H9 (cell line): ENCODE results near the gene INCENP. TPM values are rescaled to one million over a fixed set of nuclear protein-coding genes. Genes with fewer than 3 reads are reported as not detected.

Experiments
- DNase-seq: peaks from one replicate; pipeline ENCODE4 v3.0.0-alpha.2; 2017
- H2AFZ ChIP-seq: one replicate; pipeline ENCODE4 v1.6.1; 2013; ENCODE audit warnings: mild to moderate bottlenecking, low read length, control low read depth, moderate library complexity
- H2AK5ac ChIP-seq: 2 replicates; pipeline ENCODE4 v1.6.1; 2013; ENCODE audit warnings: low read length, control low read depth, mixed read lengths; ENCODE audit not compliant: insufficient read length
- H2BK120ac ChIP-seq: one replicate; pipeline ENCODE4 v1.6.1; 2013; ENCODE audit warnings: low read depth, mild to moderate bottlenecking, low read length, control low read depth, inconsistent platforms; ENCODE audit not compliant: poor library complexity, severe bottlenecking
- H2BK12ac ChIP-seq: 2 replicates; pipeline ENCODE4 v1.6.1; 2013; ENCODE audit warnings: low read length, control low read depth, mixed read lengths, low read depth; ENCODE audit not compliant: insufficient read length
- H2BK15ac ChIP-seq: 2 replicates; pipeline ENCODE4 v1.6.1; 2013; ENCODE audit warnings: low read depth, low read length, control low read depth
- H2BK20ac ChIP-seq: one replicate; pipeline ENCODE4 v1.6.1; 2013; ENCODE audit warnings: low read depth, mild to moderate bottlenecking, low read length, control low read depth, inconsistent platforms; ENCODE audit not compliant: poor library complexity, severe bottlenecking
- H2BK5ac ChIP-seq: 2 replicates; pipeline ENCODE4 v1.6.1; 2013; ENCODE audit warnings: low read length, control low read depth, mixed read lengths; ENCODE audit not compliant: insufficient read length
- H3K14ac ChIP-seq: 2 replicates; pipeline ENCODE4 v1.6.1; 2013; ENCODE audit warnings: low read length, control low read depth; ENCODE audit not compliant: insufficient read depth
- H3K18ac ChIP-seq: 2 replicates; pipeline ENCODE4 v1.6.1; 2013; ENCODE audit warnings: low read depth, mild to moderate bottlenecking, mixed read lengths, low read length, control low read depth; ENCODE audit not compliant: insufficient read length
- H3K23ac ChIP-seq: 2 replicates; pipeline ENCODE4 v1.6.1; 2013; ENCODE audit warnings: low read length, control low read depth, mixed read lengths, low read depth; ENCODE audit not compliant: insufficient read length
- H3K23me2 ChIP-seq: 2 replicates; pipeline ENCODE4 v1.6.1; 2013; ENCODE audit warnings: low read depth, mild to moderate bottlenecking, mixed read lengths, low read length, control low read depth; ENCODE audit not compliant: insufficient read length, poor library complexity, severe bottlenecking
- H3K27ac ChIP-seq: 2 replicates; pipeline ENCODE4 v1.5.1; 2013; ENCODE audit warnings: low read length, control low read depth, mixed read lengths, low read depth; ENCODE audit not compliant: insufficient read length
- H3K27me3 ChIP-seq: 2 replicates; pipeline ENCODE4 v1.6.1; 2013; ENCODE audit warnings: low read length, control low read depth, inconsistent platforms; ENCODE audit not compliant: insufficient read depth
- H3K4ac ChIP-seq: 2 replicates; pipeline ENCODE4 v1.6.1; 2013; ENCODE audit warnings: low read depth, mild to moderate bottlenecking, control low read depth, inconsistent platforms, low read length, moderate library complexity
- H3K4me1 ChIP-seq: 2 replicates; pipeline ENCODE4 v1.6.1; 2013; ENCODE audit warnings: low read length, control low read depth, inconsistent platforms; ENCODE audit not compliant: insufficient read depth
- H3K4me2 ChIP-seq: 2 replicates; pipeline ENCODE4 v1.6.1; 2013; ENCODE audit warnings: low read length, control low read depth, mixed read lengths; ENCODE audit not compliant: insufficient read length, insufficient read depth
- H3K56ac ChIP-seq: 2 replicates; pipeline ENCODE4 v1.6.1; 2013; ENCODE audit warnings: low read depth, mild to moderate bottlenecking, mixed read lengths, low read length, control low read depth; ENCODE audit not compliant: insufficient read length
- H3K79me1 ChIP-seq: 2 replicates; pipeline ENCODE4 v1.6.1; 2013; ENCODE audit warnings: low read depth, mild to moderate bottlenecking, moderate library complexity, low read length, control low read depth, inconsistent platforms; ENCODE audit not compliant: insufficient read depth, poor library complexity, severe bottlenecking
- H3K79me2 ChIP-seq: 2 replicates; pipeline ENCODE4 v1.6.1; 2013; ENCODE audit warnings: low read length, control low read depth, inconsistent platforms; ENCODE audit not compliant: insufficient read depth
- H3K9ac ChIP-seq: 2 replicates; pipeline ENCODE4 v1.6.1; 2013; ENCODE audit warnings: low read length, control low read depth, mixed read lengths; ENCODE audit not compliant: insufficient read length; ENCODE audit errors: extremely low read depth
- H3K9me3 ChIP-seq: one replicate; pipeline ENCODE4 v1.6.1; 2013; ENCODE audit warnings: low read depth, low read length, inconsistent platforms; ENCODE audit not compliant: control insufficient read depth
- H3T11ph ChIP-seq: one replicate; pipeline ENCODE4 v1.6.1; 2013; ENCODE audit warnings: mild to moderate bottlenecking, low read length, control low read depth, inconsistent platforms
- H4K20me1 ChIP-seq: one replicate; pipeline ENCODE4 v1.6.1; 2013; ENCODE audit not compliant: control insufficient read depth, insufficient read length, insufficient read depth
- H4K5ac ChIP-seq: 2 replicates; pipeline ENCODE4 v1.6.1; 2013; ENCODE audit warnings: low read depth, mild to moderate bottlenecking, mixed read lengths, low read length, control low read depth; ENCODE audit not compliant: insufficient read length
- H4K8ac ChIP-seq: replicated peaks from 2 replicates; pipeline ENCODE4 v1.6.1; 2013; ENCODE audit warnings: low read length, control low read depth, mixed read lengths, low read depth; ENCODE audit not compliant: insufficient read length
- H4K91ac ChIP-seq: 2 replicates; pipeline ENCODE4 v1.6.1; 2013; ENCODE audit warnings: low read depth, mild to moderate bottlenecking, moderate library complexity, mixed read lengths, low read length, control low read depth; ENCODE audit not compliant: insufficient read length
- H3K27ac Mint-ChIP-seq, 3 experiments: 2 replicates in 2 of 3; 3 replicates in 1 of 3; pipeline ENCODE4 v1.8.0; 2020 to 2021; ENCODE audit warnings: mixed read lengths in 3 of 3, mild to moderate bottlenecking in 1 of 3, moderate library complexity in 1 of 3
- H3K27me3 Mint-ChIP-seq: 2 replicates; pipeline ENCODE4 v1.8.0; 2021; ENCODE audit warnings: low read depth, mild to moderate bottlenecking, moderate library complexity, mixed read lengths
- H3K36me3 Mint-ChIP-seq, 3 experiments: 2 replicates in 2 of 3; 3 replicates in 1 of 3; pipeline ENCODE4 v1.8.0; 2020 to 2021; ENCODE audit warnings: low read depth in 3 of 3, mixed read lengths in 3 of 3; ENCODE audit not compliant: insufficient read depth in 1 of 3
- H3K4me1 Mint-ChIP-seq, 2 experiments: 2 replicates each; pipeline ENCODE4 v1.8.0; 2020; ENCODE audit warnings: mixed read lengths in 2 of 2
- H3K4me3 Mint-ChIP-seq, 2 experiments: 2 replicates in 1 of 2; 3 replicates in 1 of 2; pipeline ENCODE4 v1.8.0; 2020 to 2021; ENCODE audit warnings: mild to moderate bottlenecking in 2 of 2, mixed read lengths in 2 of 2, moderate library complexity in 1 of 2
- H3K9me3 Mint-ChIP-seq, 2 experiments: 2 replicates in 1 of 2; 3 replicates in 1 of 2; pipeline ENCODE4 v1.8.0; 2020; ENCODE audit warnings: mild to moderate bottlenecking in 2 of 2, mixed read lengths in 2 of 2, moderate library complexity in 1 of 2
- CTCF ChIP-seq: fragments of 200-600 bp; sonication (generic); conservative IDR thresholded peaks from 3 replicates; pipeline ENCODE4 v1.8.0; 2021; ENCODE audit warnings: antibody characterized with exemption, mild to moderate bottlenecking
- WGBS: extraction: QIAGEN DNeasy Blood & Tissue Kit; methylation state at CpG from one replicate; pipeline ENCODE4 v1.1.7; 2013; ENCODE audit warnings: missing lambda C conversion rate, low lambda C conversion rate, mixed read lengths; ENCODE audit not compliant: insufficient read length; ENCODE audit errors: extremely low coverage; 5-methylcytosine and 5-hydroxymethylcytosine counted together
- total RNA-seq: library from RNA; stranded (reverse); gene quantifications from 2 replicates; pipeline ENCODE4 v1.2.1, GENCODE V29; 2021

Gene INCENP
- total RNA-seq, 1 experiment from 2014 or later, result 99.9 TPM

GRCh38 chr11:62130283-62131169, 6.7 kb downstream of the INCENP start:
- H3K9me3 Mint-ChIP-seq, result no peaks in the 10 kb centered on the region; a peak in 1 of 5 replicates
- Histone ChIP-seq H2BK120ac (no peak overlapping the region), H3K79me1 (peaks cover 23% of the 10 kb centered on the region), H3K18ac (no peak overlapping the region), H2BK12ac (no peak overlapping the region), H3K56ac (no peak overlapping the region), H3K4ac (no peak overlapping the region), H2AFZ (no peak overlapping the region), H3K4me2 (no peak overlapping the region), H4K91ac (no peak overlapping the region), H4K8ac (no peak overlapping the region), H2BK20ac (no peak overlapping the region), H4K20me1 (no peaks in the 10 kb centered on the region), H3K14ac (no peak overlapping the region), H3T11ph (no peak overlapping the region), H2AK5ac (no peak overlapping the region), H3K9ac (no peak overlapping the region), H3K23me2 (no peaks in the 10 kb centered on the region), H3K79me2 (peaks cover 34% of the 10 kb centered on the region; the same call in 1 of the 2 replicates), H3K9me3 (no peaks in the 10 kb centered on the region), H3K4me1 (no peaks in the 10 kb centered on the region), H3K27me3 (no peaks in the 10 kb centered on the region), H4K5ac (no peak overlapping the region), H3K27ac (no peak overlapping the region), H2BK5ac (no peak overlapping the region), H3K23ac (no peak overlapping the region), H2BK15ac (no peak overlapping the region)
- no peak overlapping the region for H3K4me3 Mint-ChIP-seq
- DNase-seq, result no peak
- no peaks in the 10 kb centered on the region for H3K27me3 Mint-ChIP-seq
- peaks cover 3 to 10% of the 10 kb centered on the region in 2 experiments for H3K4me1 Mint-ChIP-seq
- H3K36me3 Mint-ChIP-seq, result peaks cover 54 to 84% (median 76%) of the 10 kb centered on the region in 3 experiments
- H3K27ac Mint-ChIP-seq, result no peak overlapping the region
- no CpG with 5 or more reads among the region's 34 CpGs for WGBS
- TF ChIP-seq CTCF, result no peak
